SIG-M5 treated with dmso at 0.1 percent for 504 hours (cell line): Measurements from ENCODE around the gene NNMT.

Experiments
- DNase-seq: peaks from one replicate; lab custom pipeline; 2025; ENCODE audit not compliant: unreplicated experiment; lab: John Stamatoyannopoulos, UW

Gene NNMT

GRCh38 chr11:114343493-114343892 is 47.3 kb downstream of the NNMT start:
- DNase-seq = no peak

DNA sequence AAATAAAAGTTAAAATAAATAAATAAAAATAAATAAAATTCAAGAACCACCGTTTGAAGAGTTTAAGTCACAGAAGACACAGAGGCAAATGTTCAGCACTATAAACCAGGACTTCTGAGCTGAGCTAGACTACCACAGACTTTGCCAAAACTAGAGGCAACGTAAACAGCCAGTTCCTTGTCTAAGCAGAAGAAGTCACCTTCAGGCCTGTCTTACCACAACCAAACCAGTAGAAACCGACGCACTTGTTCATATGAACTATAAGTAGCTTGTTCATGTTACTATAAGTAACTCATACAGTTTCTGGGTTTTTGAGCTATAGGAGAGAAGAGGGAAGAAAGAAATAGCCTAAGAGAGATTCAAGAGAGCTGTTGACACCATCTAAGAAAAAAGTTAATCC is 48.3 kb downstream of the NNMT start:
- DNase-seq = no peak

GRCh38 chr11:114345575-114346222 is 49.5 kb downstream of the NNMT start:
- no peak for DNase-seq

GRCh38 chr11:114346709-114347141 is 50.5 kb downstream of the NNMT start:
- DNase-seq = no peak

GRCh38 chr11:114348200-114349191 is 52.3 kb downstream of the NNMT start:
- DNase-seq = peak; percentile 23

DNA sequence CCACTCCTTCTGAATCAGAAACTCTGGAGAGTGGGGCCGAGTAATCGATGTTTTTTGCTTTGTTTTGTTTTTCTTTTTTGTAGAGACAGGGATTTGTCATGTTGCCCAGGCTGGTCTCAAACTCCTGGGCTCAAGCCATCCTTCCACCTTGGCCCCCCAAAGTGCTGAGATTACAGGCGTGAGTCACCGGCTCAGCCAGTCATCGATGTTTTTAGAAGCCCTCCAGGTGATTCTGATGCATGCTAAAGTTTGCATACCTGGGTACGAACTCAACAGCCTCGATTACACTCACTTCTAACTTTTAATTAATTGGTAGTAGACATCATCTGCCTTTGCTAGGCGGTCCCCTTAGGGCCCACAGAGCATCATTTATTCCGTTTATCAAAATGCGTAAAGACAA is 53.8 kb downstream of the NNMT start:
- DNase-seq = no peak

- no peak for DNase-seq
Measured at GRCh38 chr11:114353443-114353842, 57.2 kb downstream of the NNMT start.

GRCh38 chr11:114354076-114354475 is 57.9 kb downstream of the NNMT start:
- no peak for DNase-seq

DNA sequence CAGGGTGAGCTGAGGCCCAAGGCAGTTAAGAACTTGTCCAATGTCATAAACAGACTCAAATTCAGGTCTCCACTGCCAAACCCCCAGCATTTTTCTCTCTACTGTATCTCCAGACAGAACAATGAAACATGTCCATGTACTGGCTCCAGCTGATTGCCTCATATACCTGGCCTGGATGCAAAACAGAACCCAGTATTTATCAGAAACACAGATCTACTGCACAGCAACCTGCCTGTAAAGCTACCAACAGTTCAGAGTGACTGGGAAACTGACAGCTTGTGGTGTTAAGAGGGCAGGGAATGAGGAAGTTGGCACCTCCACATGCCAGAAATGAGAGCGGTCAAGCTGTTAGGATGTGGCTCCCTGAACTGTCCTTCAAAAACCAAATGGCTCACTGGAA is 62.5 kb downstream of the NNMT start:
- no peak for DNase-seq

- no peak for DNase-seq
Measured at GRCh38 chr11:114359342-114359741, 63.1 kb downstream of the NNMT start.

DNA sequence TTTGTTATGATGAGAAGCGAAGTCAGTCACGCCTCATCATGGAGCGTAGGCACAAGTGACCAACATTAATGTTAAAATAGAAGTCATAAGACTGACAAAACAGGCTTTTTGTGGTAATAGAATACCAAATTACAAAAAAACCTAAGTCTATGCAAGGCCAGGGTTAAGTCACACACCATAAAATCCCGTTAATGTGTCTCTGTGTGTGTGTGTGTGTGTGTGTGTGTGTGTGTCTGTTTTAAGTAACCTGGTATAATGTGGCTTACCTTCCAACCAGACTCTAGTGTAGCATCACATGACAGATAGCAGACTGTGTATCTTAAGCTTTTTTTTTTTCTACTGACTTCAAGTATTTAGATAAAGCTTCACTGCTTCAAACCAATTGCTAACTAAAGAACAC is 66.1 kb downstream of the NNMT start:
- DNase-seq = no peak

- DNase-seq = no peak
Measured at GRCh38 chr11:114362958-114363357, 66.8 kb downstream of the NNMT start.
